Measurements from ENCODE around the gene GGCX.

Gene GGCX

DNA sequence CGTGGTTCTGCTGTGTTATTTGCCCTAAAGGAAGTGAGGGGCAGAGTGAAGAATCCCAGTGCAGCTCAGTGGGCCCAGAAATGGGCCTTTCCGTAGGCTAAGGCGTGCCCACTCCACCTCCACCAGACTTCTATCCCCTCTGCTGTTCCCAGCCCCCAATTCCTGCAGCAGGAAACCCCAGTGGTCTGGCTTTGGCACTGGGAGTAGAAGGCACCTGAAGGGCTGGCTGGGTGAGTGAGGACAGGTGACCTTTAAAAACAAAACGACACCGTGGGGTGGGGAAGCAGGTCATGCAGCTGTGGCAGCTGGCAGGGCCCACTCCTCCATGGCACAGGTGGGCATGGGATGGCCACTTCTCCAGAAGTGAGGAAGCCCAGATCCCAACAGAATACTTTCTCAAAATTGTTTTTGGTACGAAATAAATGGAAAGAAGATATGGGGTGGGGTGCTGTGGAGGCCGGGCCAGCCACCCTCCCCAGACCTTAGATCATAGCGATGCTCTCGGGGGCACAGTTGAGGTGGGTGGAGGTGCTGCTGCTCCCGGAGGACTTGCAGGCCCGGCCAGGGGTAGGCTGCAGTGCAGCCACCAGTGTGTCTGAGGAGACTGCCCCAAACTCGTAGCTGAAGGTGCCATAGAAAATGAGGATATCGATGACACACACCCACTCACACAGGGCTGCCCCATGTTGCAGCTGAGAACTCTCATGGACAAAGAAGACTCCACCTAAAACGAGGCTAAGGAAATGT is 37.5 kb upstream of the GGCX start:
- DNase-seq (ENCODE audit: low spot score) = no peak
- TF ChIP-seq, protein P1, sequence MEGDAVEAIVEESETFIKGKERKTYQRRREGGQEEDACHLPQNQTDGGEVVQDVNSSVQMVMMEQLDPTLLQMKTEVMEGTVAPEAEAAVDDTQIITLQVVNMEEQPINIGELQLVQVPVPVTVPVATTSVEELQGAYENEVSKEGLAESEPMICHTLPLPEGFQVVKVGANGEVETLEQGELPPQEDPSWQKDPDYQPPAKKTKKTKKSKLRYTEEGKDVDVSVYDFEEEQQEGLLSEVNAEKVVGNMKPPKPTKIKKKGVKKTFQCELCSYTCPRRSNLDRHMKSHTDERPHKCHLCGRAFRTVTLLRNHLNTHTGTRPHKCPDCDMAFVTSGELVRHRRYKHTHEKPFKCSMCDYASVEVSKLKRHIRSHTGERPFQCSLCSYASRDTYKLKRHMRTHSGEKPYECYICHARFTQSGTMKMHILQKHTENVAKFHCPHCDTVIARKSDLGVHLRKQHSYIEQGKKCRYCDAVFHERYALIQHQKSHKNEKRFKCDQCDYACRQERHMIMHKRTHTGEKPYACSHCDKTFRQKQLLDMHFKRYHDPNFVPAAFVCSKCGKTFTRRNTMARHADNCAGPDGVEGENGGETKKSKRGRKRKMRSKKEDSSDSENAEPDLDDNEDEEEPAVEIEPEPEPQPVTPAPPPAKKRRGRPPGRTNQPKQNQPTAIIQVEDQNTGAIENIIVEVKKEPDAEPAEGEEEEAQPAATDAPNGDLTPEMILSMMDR (IDR thresholded peaks at IDR 0.05; ENCODE audit: borderline replicate concordance, control extremely low read depth, extremely low read depth, insufficient read depth, missing control alignments) = no peak
- in situ Hi-C loops (cut with MboI; ENCODE audit: low sequenced_read_pairs, unreplicated experiment) = no loop called here

DNA sequence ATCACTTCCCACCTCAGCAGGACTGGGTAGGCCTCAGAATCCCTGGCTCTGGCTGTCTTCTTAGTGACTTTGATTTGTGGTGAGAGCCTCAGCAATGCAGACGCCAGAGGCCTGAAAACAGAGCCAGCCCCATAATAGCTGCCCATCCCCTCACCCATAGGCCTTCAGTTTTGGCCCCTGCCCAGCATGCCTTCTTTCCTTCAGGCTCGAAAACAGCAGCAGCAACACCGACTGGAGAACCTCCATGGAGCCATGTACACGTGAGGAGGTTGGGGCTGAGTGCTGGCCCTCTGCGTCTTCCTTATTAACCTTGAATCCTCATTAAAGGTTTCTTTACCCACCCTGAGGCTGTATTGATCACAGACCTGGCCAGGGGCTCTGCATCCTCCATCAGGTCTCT is 35.9 kb upstream of the GGCX start:
- in situ Hi-C loops (cut with MboI; ENCODE audit: low sequenced_read_pairs, unreplicated experiment) = no loop called here
- TF ChIP-seq, protein P1 (IDR thresholded peaks at IDR 0.05; ENCODE audit: borderline replicate concordance, control extremely low read depth, extremely low read depth, insufficient read depth, missing control alignments) = no peak

DNA sequence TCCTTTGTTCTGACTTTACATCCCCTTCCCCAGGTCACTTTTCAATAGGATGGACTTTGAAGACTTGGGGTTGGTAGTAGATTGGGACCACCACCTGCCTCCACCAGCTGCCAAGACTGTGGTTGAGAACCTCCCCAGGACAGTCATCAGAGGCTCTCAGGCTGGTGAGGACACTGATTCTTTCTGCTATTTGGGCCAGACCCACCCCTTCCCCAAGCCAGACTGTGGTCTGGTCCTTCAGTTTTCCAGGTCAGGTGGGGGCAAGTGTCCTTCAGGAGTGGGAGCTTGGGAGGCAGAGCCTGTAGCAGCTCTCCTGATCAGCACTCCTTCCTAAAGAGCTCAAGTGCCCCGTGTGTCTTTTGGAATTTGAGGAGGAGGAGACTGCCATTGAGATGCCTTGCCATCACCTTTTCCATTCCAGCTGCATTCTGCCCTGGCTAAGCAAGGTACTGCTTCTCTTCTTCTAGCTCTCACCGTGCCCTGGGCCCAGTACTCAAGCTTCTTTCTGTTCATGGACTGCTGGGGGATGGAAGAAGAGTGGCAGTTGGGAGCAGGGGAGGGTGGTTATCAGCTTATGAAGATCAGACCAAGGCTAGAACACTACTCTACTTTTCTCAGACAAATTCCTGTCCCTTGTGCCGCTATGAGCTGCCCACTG is 35.3 kb upstream of the GGCX start:
- TF ChIP-seq, protein P1 (IDR thresholded peaks at IDR 0.05; ENCODE audit: borderline replicate concordance, control extremely low read depth, extremely low read depth, insufficient read depth, missing control alignments) = no peak

More for the DNA sequence above, 35.9 kb upstream of the GGCX start:
- no peak for DNase-seq (ENCODE audit: low spot score)

DNA sequence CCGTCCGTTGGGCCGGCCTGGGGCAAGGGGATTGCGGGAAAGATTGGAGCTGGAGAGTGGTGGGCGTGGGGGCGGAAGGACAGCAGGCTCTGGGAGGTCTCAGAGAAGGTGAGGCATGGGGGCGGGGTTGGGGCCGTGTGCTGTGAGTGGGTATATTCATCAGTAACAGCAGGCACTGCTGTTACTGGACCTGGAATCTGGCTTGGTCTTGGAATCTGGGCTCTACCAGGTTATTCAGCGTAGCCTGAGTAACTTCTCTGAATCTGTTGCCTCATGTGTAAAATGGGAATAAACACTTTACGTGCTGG is 34.7 kb upstream of the GGCX start:
- in situ Hi-C loops (cut with MboI; ENCODE audit: low sequenced_read_pairs, unreplicated experiment) = no loop called here
- TF ChIP-seq, protein P1 (IDR thresholded peaks at IDR 0.05; ENCODE audit: borderline replicate concordance, control extremely low read depth, extremely low read depth, insufficient read depth, missing control alignments) = no peak
- no peak for DNase-seq (ENCODE audit: low spot score)

More for the DNA sequence above, 35.3 kb upstream of the GGCX start:
- in situ Hi-C loops (cut with MboI; ENCODE audit: low sequenced_read_pairs, unreplicated experiment) = no loop called here
- no peak for DNase-seq (ENCODE audit: low spot score)

DNA sequence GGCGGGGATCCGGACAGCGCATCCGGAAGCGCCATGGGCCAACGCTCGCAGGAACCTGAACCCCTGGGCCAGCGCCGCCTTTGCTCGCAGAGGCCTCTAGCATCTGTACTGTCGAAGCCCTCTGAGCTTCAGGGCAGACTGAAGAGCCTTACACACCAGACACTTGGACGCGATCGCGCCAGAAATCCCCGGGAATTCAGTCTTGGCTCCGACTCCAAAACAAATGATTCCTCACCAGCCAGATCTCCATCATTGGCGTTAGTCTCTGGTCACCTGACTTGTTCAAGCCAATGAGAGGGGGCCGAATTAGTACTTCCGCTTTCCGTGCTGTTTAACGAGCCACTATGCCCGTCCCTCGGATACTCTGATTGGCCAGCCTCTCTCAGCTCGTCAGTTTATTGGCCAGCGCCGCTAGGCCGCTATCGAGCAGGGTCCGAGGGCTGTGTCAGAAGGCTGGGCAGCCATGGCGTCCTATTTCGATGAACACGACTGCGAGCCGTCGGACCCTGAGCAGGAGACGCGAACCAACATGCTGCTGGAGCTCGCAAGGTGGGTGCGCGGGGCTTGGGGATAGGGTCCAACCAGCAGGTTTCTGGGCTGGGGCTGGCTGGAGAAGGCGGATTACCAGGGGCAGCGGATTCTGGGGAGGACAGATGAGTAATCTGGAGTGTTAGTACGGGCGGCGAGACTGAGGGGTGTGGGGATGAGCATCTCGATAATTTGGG is 34.2 kb upstream of the GGCX start, which contains the start of gene RNF181:
Gene RNF181, plus strand, starts transcription at position 445 of the 725 bp plus-strand sequence. Its CDS starts 19 bp downstream, at position 464.
- TF ChIP-seq, protein P1 (IDR thresholded peaks at IDR 0.05; ENCODE audit: borderline replicate concordance, control extremely low read depth, extremely low read depth, insufficient read depth, missing control alignments) = no peak
- in situ Hi-C loops (cut with MboI; ENCODE audit: low sequenced_read_pairs, unreplicated experiment) = no loop called here
- DNase-seq (ENCODE audit: low spot score) = peak; percentile 97

DNA sequence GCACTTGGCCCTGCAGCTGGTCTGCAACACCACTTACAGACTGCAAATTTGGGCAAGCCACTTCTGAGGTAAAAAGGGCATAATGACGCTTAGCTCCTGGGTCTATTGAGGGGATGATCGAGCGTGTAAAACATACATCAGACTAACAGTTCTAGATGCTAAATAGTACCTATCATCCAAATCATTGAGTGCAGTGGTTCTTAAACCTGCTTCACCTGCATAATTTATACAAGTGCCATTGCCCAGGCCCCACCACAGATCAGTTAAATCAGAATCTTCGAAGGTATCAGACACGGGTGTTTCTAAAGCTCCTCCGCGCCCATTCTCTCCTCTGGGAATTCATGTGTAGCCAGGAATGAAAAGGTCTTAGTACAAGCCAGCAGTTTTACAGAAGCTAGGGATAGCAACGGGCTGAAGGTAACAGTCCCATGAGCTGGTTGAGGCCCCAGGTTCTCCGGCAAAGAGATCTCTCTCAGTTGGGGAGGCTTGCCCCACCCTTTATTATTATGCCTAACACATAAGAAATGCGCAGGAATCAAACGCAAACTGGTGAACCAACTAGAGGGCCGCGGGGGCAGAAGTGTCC is 33.5 kb upstream of the GGCX start:
- in situ Hi-C loops (cut with MboI; ENCODE audit: low sequenced_read_pairs, unreplicated experiment) = no loop called here
- TF ChIP-seq, protein P1 (IDR thresholded peaks at IDR 0.05; ENCODE audit: borderline replicate concordance, control extremely low read depth, extremely low read depth, insufficient read depth, missing control alignments) = no peak
- no peak for DNase-seq (ENCODE audit: low spot score)

Data from GM13976 (cell line).